ENCODE results near the gene ST6GALNAC6. TPM values are rescaled to one million over a fixed set of nuclear protein-coding genes. Genes with fewer than 3 reads are reported as not detected.

Gene ST6GALNAC6
- total RNA-seq, 1 donor = 53.2 TPM

DNA sequence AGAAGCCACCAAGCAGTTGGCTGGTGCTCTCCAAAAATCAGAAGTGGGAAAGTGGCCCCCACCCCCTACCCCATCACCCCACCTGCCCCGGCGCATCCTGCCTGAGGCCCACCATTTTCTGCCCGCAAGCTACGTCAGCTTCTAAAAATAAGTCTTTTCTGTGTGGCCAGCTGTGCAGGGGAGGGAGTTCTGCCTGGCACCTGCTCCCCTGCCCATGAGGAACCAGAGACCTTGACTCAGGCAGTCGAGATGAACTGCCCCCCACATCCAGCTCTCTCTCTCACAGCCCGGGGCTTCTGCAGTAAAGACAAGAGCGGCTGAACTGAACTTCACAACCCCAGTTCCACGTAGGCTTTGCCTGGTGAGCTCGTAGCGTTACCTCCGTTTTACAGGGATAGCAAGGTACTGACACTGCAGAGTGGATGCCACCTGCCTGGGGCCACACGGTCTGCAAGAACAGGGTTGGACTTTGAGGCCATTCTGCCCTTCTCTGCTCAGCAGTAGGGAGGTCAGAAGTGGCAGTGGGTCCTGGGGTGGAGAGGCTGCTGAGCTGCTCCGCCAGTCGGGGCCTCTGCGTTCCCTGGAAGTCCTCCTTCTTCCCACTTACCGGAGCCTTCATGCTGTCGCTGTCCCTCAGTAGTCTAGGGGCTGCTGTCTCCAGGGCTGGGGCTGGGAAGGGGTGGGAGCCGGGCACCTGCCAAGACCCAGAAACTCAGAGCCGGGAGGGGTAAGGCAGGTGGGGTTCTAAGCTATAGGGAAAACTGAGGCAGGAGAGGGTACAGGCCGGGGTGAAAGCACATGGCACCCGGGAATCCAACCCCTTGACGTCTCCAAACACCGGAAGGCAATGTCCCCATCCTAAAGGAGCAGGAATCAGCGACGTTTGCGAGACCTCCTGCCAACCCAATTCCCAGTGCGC lies 16.7 kb upstream of the ST6GALNAC6 start:
- peak overlapping the region; percentile 89 for H3K4me3 ChIP-seq (ENCODE audit: insufficient read depth, low read length)
- peaks cover 16% of the 10 kb centered on the region for H3K36me3 ChIP-seq (ENCODE audit: insufficient read depth, low read length)
- DNase-seq (ENCODE audit: insufficient read length, low spot score, missing footprints) = peak; percentile 72
- peaks cover 17% of the 10 kb centered on the region for H3K79me2 ChIP-seq (ENCODE audit: insufficient read depth, low read length)
- H3K27ac ChIP-seq (ENCODE audit: low read depth, low read length) = peak overlapping the region; percentile 73
- peak overlapping the region; percentile 89 for H3K4me2 ChIP-seq (ENCODE audit: insufficient read depth, low read length)
- peaks cover 2% of the 10 kb centered on the region for H4K20me1 ChIP-seq (ENCODE audit: insufficient read depth, low read length)
- no peaks in the 10 kb centered on the region for H3K27me3 ChIP-seq (ENCODE audit: insufficient read depth, low read length)
- H3K9me3 ChIP-seq (ENCODE audit: low read depth, low read length) = no peaks in the 10 kb centered on the region
- TF ChIP-seq, protein P1, sequence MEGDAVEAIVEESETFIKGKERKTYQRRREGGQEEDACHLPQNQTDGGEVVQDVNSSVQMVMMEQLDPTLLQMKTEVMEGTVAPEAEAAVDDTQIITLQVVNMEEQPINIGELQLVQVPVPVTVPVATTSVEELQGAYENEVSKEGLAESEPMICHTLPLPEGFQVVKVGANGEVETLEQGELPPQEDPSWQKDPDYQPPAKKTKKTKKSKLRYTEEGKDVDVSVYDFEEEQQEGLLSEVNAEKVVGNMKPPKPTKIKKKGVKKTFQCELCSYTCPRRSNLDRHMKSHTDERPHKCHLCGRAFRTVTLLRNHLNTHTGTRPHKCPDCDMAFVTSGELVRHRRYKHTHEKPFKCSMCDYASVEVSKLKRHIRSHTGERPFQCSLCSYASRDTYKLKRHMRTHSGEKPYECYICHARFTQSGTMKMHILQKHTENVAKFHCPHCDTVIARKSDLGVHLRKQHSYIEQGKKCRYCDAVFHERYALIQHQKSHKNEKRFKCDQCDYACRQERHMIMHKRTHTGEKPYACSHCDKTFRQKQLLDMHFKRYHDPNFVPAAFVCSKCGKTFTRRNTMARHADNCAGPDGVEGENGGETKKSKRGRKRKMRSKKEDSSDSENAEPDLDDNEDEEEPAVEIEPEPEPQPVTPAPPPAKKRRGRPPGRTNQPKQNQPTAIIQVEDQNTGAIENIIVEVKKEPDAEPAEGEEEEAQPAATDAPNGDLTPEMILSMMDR (IDR thresholded peaks at IDR 0.05; ENCODE audit: extremely low read depth, low read depth, low read length) = no peak
- peaks cover 39% of the 10 kb centered on the region for H3K4me1 ChIP-seq (ENCODE audit: insufficient read depth, low read length)
- H2AFZ ChIP-seq (ENCODE audit: low read length) = peak overlapping the region; percentile 85

DNA sequence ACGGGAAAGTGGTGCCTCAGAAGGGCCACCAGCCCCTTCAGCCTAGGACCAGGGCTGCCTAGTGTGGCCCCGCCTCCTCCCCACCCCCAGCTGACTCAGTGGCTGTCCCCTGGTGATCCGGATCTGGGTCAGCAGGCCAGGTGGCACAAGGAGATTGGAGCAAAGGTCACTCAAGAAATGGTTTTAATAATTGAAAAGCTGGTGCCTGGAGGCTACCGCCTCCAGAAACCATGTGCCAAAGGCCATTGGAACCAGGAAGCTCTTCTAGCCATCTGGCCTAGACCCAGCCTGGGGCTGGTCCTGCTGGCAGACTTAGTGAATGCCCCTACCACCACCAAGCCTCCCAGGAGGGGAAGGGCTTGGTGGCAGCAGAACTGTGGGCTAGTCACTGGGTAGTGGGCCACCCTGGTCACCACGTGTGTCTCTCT lies 15.9 kb upstream of the ST6GALNAC6 start:
- Histone ChIP-seq H3K4me3 (ENCODE audit: insufficient read depth, low read length) (no peak overlapping the region), H3K27me3 (ENCODE audit: insufficient read depth, low read length) (no peaks in the 10 kb centered on the region), H4K20me1 (ENCODE audit: insufficient read depth, low read length) (peaks cover 3% of the 10 kb centered on the region), H3K27ac (ENCODE audit: low read depth, low read length) (peak overlapping the region; percentile 12), H3K9me3 (ENCODE audit: low read depth, low read length) (no peaks in the 10 kb centered on the region), H2AFZ (ENCODE audit: low read length) (no peak overlapping the region), H3K4me2 (ENCODE audit: insufficient read depth, low read length) (no peak overlapping the region), H3K36me3 (ENCODE audit: insufficient read depth, low read length) (peaks cover 16% of the 10 kb centered on the region), H3K4me1 (ENCODE audit: insufficient read depth, low read length) (peaks cover 39% of the 10 kb centered on the region), H3K79me2 (ENCODE audit: insufficient read depth, low read length) (peaks cover 17% of the 10 kb centered on the region)
- TF ChIP-seq, protein P1 (IDR thresholded peaks at IDR 0.05; ENCODE audit: extremely low read depth, low read depth, low read length) = no peak
- DNase-seq (ENCODE audit: insufficient read length, low spot score, missing footprints) = peak; percentile 46

- no peak overlapping the region for H3K4me2 ChIP-seq (ENCODE audit: insufficient read depth, low read length)
These were observed 14.3 kb upstream of the ST6GALNAC6 start for GRCh38 chr9:127913682-127914081.

GRCh38 chr9:127912882-127913281 lies 13.5 kb upstream of the ST6GALNAC6 start:
- peak; percentile 57 for DNase-seq (ENCODE audit: insufficient read length, low spot score, missing footprints)
- Histone ChIP-seq H4K20me1 (ENCODE audit: insufficient read depth, low read length) (peaks cover 3% of the 10 kb centered on the region), H3K27ac (ENCODE audit: low read depth, low read length) (no peak overlapping the region), H3K79me2 (ENCODE audit: insufficient read depth, low read length) (peaks cover 17% of the 10 kb centered on the region), H3K36me3 (ENCODE audit: insufficient read depth, low read length) (peaks cover 25% of the 10 kb centered on the region), H3K27me3 (ENCODE audit: insufficient read depth, low read length) (no peaks in the 10 kb centered on the region), H3K4me3 (ENCODE audit: insufficient read depth, low read length) (no peak overlapping the region), H2AFZ (ENCODE audit: low read length) (no peak overlapping the region), H3K4me2 (ENCODE audit: insufficient read depth, low read length) (no peak overlapping the region), H3K9me3 (ENCODE audit: low read depth, low read length) (no peaks in the 10 kb centered on the region), H3K4me1 (ENCODE audit: insufficient read depth, low read length) (peaks cover 18% of the 10 kb centered on the region)
- TF ChIP-seq, protein P1 (IDR thresholded peaks at IDR 0.05; ENCODE audit: extremely low read depth, low read depth, low read length) = no peak

More at GRCh38 chr9:127913682-127914081, 14.3 kb upstream of the ST6GALNAC6 start:
- Histone ChIP-seq H2AFZ (ENCODE audit: low read length) (no peak overlapping the region), H3K9me3 (ENCODE audit: low read depth, low read length) (no peaks in the 10 kb centered on the region), H3K27me3 (ENCODE audit: insufficient read depth, low read length) (no peaks in the 10 kb centered on the region), H3K79me2 (ENCODE audit: insufficient read depth, low read length) (peaks cover 17% of the 10 kb centered on the region), H4K20me1 (ENCODE audit: insufficient read depth, low read length) (peaks cover 3% of the 10 kb centered on the region), H3K36me3 (ENCODE audit: insufficient read depth, low read length) (peaks cover 21% of the 10 kb centered on the region), H3K27ac (ENCODE audit: low read depth, low read length) (no peak overlapping the region), H3K4me3 (ENCODE audit: insufficient read depth, low read length) (no peak overlapping the region), H3K4me1 (ENCODE audit: insufficient read depth, low read length) (peaks cover 25% of the 10 kb centered on the region)
- no peak for DNase-seq (ENCODE audit: insufficient read length, low spot score, missing footprints)
- TF ChIP-seq, protein P1 (IDR thresholded peaks at IDR 0.05; ENCODE audit: extremely low read depth, low read depth, low read length) = no peak

All from osteoblast (primary cell).